PC-9 (cell line): ENCODE results near the gene SV2C. TPM values are rescaled to one million over a fixed set of nuclear protein-coding genes. Genes with fewer than 3 reads are reported as not detected.
A peak's percentile ranks its signal among the peaks of the same experiment; 100 is the strongest.

Source experiments
- BruUV-seq: library from RNA; stranded (reverse); fragments of 400-500 nt; replicated peaks from 2 replicates; lab custom pipeline; 2021; lab: Mats Ljungman, UMichigan
- CTCF ChIA-PET: fragments of 300-600 bp; sonication (Branson Sonifier 250); formaldehyde crosslinking; loops from one replicate; lab custom pipeline; 2022; ENCODE audit warnings: antibody characterized with exemption; lab: Charles Lee
- POLR2A ChIA-PET: fragments of 300-600 bp; sonication (Branson Sonifier 250); formaldehyde crosslinking; loops from one replicate; lab custom pipeline; 2022; ENCODE audit warnings: antibody characterized with exemption; ENCODE audit not compliant: unreplicated experiment; lab: Charles Lee
- DNase-seq, 2 experiments: peaks; one replicate each; pipeline versions ENCODE4 v3.0.0 to v3.0.0-alpha.2; 2015 to 2022; ENCODE audit warnings: mixed read lengths in 1 of 2
- H2AFZ ChIP-seq: fragments of 200-600 bp; sonication (generic); 2 replicates; pipeline ENCODE4 v1.8.1; 2017; ENCODE audit warnings: antibody characterized with exemption
- H3F3A ChIP-seq: fragments of 200-600 bp; sonication (generic); 2 replicates; pipeline ENCODE4 v1.8.1; 2017; ENCODE audit warnings: antibody characterized with exemption, mild to moderate bottlenecking, low read depth; ENCODE audit not compliant: insufficient read depth
- H3K27ac ChIP-seq: fragments of 200-600 bp; sonication (generic); 2 replicates; pipeline ENCODE4 v1.6.1; 2016; ENCODE audit warnings: mixed run types
- H3K27me3 ChIP-seq: fragments of 200-600 bp; sonication (generic); 2 replicates; pipeline ENCODE4 v1.6.1; 2016; ENCODE audit warnings: low read depth, mixed run types; ENCODE audit not compliant: insufficient read depth
- H3K36me3 ChIP-seq: fragments of 200-600 bp; sonication (generic); 2 replicates; pipeline ENCODE4 v1.6.1; 2016; ENCODE audit warnings: low read depth, mixed run types
- H3K4me1 ChIP-seq: fragments of 200-600 bp; sonication (generic); replicated peaks from 2 replicates; pipeline ENCODE4 v1.6.1; 2016; ENCODE audit warnings: mixed run types; ENCODE audit not compliant: insufficient read depth
- H3K4me2 ChIP-seq: fragments of 200-600 bp; sonication (generic); 2 replicates; pipeline ENCODE4 v1.6.1; 2017; ENCODE audit warnings: mixed run types
- H3K4me3 ChIP-seq: fragments of 200-600 bp; sonication (generic); 2 replicates; pipeline ENCODE4 v1.6.1; 2016; ENCODE audit warnings: mixed run types
- H3K79me2 ChIP-seq: fragments of 200-600 bp; sonication (generic); 2 replicates; pipeline ENCODE4 v1.6.1; 2017; ENCODE audit warnings: low read depth, mixed run types
- H3K9me2 ChIP-seq: fragments of 200-600 bp; sonication (generic); 2 replicates; pipeline ENCODE4 v1.8.1; 2017; ENCODE audit warnings: mild to moderate bottlenecking; ENCODE audit not compliant: insufficient read depth
- H3K9me3 ChIP-seq: fragments of 200-600 bp; sonication (generic); 2 replicates; pipeline ENCODE4 v1.8.1; 2016; ENCODE audit warnings: low read depth; ENCODE audit not compliant: insufficient read depth
- H4K20me1 ChIP-seq: fragments of 200-600 bp; sonication (generic); 2 replicates; pipeline ENCODE4 v1.8.1; 2017; ENCODE audit not compliant: insufficient read depth
- CTCF ChIP-seq: fragments of 200-600 bp; sonication (generic); conservative IDR thresholded peaks from 2 replicates; pipeline ENCODE4 v1.6.1; 2017; ENCODE audit warnings: mixed run types, antibody characterized with exemption, mild to moderate bottlenecking, moderate library complexity
- EZH2 ChIP-seq: fragments of 200-600 bp; sonication (generic); IDR thresholded peaks from 2 replicates; pipeline ENCODE4 v1.8.0; 2017; ENCODE audit warnings: antibody characterized with exemption, low read depth
- intact Hi-C: fragments of 100-400 bp; cut with micrococcal nuclease; formaldehyde crosslinking; loops from one replicate; pipeline ENCODE4 v1.10.0; 2022; ENCODE audit not compliant: unreplicated experiment
- total RNA-seq: library from RNA; stranded (reverse); gene quantifications from 2 replicates; pipeline ENCODE4 v1.2.3, GENCODE V29; 2021

Gene SV2C
- total RNA-seq, 1 experiment from 2014 or later, result not detected

GRCh38 chr5:76290321-76290757 lies 207.2 kb downstream of the SV2C start:
- H3K4me1 ChIP-seq, result peaks cover 17% of the 10 kb centered on the region
- ChIA-PET CTCF (no interaction called here), POLR2A (no interaction called here)
- H2AFZ ChIP-seq, result no peak overlapping the region; the same call in 1 of the 2 replicates
- H3K9me3 ChIP-seq, result no peaks in the 10 kb centered on the region
- peak overlapping the region; percentile 38 for H3K4me2 ChIP-seq
- no TSS peak for BruUV-seq
- intact Hi-C loops, result no loop called here
- DNase-seq, result peak in 1 of 2 experiments; percentile 76
- no peaks in the 10 kb centered on the region for H4K20me1 ChIP-seq
- no peak overlapping the region for H3K4me3 ChIP-seq
- H3K36me3 ChIP-seq, result no peaks in the 10 kb centered on the region
- peak overlapping the region; percentile 24; the same call in 1 of the 2 replicates for H3K27ac ChIP-seq
- no peaks in the 10 kb centered on the region for H3K27me3 ChIP-seq
- no peaks in the 10 kb centered on the region for H3K9me2 ChIP-seq
- H3F3A ChIP-seq, result 0 out of 2 replicates have a peak, but pooled peaks cover 5% of the 10 kb centered on the region
- TF ChIP-seq CTCF, result no peak
- no peak for TF ChIP-seq EZH2
- no peaks in the 10 kb centered on the region for H3K79me2 ChIP-seq

DNA sequence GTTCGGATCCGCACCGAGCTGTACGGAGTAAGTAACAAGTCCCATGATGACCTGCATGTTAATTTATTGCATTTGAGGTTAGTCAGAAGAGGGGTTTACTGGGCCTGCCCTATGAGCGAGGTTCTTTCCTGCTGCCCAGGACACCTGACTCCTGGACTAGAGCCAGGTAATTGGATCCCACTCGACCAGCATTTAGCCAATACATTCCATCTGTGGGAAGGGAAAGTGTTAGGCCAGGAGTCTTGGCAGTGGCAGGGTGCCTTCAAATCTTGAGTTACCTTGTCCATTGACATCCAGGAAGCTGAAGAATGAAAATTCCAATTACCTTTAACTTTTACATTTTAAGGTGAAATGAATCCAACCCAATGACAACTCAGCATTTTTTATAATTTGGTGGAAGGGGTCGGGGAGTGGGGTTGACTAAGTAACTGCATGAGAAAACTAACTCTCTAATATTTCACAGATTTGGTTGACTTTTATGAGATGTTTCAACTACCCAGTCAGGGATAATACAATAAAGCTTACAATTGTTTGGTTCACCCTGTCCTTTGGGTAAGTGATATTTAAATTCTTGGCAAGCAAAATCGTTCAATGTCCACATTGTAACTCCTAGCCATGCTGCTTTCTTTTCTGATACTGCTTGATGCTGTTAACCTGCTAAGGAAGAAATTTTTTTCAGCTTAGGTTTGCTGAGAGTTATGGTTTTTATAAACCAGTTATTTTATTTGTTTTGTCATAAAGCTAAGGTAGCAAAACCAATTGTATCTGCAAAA lies 208.3 kb downstream of the SV2C start:
- POLR2A ChIA-PET, result interaction anchor here (0.7 kb wide), 1 partner anchor 156 kb away, joined by 5 read pairs; no protein-coding TSS in a partner anchor
- H3K4me1 ChIP-seq, result peaks cover 17% of the 10 kb centered on the region
- no peak overlapping the region for H3K27ac ChIP-seq
- H3K9me2 ChIP-seq, result no peaks in the 10 kb centered on the region
- CTCF ChIA-PET, result no interaction called here
- no peak overlapping the region for H3K4me2 ChIP-seq
- 0 out of 2 replicates have a peak, but pooled peaks cover 5% of the 10 kb centered on the region for H3F3A ChIP-seq
- TF ChIP-seq EZH2 (no peak), CTCF (no peak)
- no TSS peak for BruUV-seq
- no peak overlapping the region for H2AFZ ChIP-seq
- H4K20me1 ChIP-seq, result no peaks in the 10 kb centered on the region
- no peaks in the 10 kb centered on the region for H3K36me3 ChIP-seq
- intact Hi-C loops, result no loop called here
- DNase-seq, result peak in 1 of 2 experiments; percentile 65
- no peaks in the 10 kb centered on the region for H3K9me3 ChIP-seq
- H3K79me2 ChIP-seq, result no peaks in the 10 kb centered on the region
- H3K4me3 ChIP-seq, result no peak overlapping the region
- H3K27me3 ChIP-seq, result no peaks in the 10 kb centered on the region

GRCh38 chr5:76292620-76293322 lies 209.6 kb downstream of the SV2C start:
- no peak for TF ChIP-seq EZH2
- no peak for TF ChIP-seq CTCF
- no TSS peak for BruUV-seq
- Histone ChIP-seq H3K79me2 (no peaks in the 10 kb centered on the region), H3F3A (0 out of 2 replicates have a peak, but pooled peaks cover 5% of the 10 kb centered on the region), H3K4me2 (no peak overlapping the region), H3K4me1 (peaks cover 17% of the 10 kb centered on the region), H3K4me3 (no peak overlapping the region), H3K27ac (no peak overlapping the region), H3K9me2 (no peaks in the 10 kb centered on the region), H3K36me3 (no peaks in the 10 kb centered on the region), H3K27me3 (no peaks in the 10 kb centered on the region), H3K9me3 (no peaks in the 10 kb centered on the region), H2AFZ (no peak overlapping the region), H4K20me1 (no peaks in the 10 kb centered on the region)
- ChIA-PET CTCF (no interaction called here), POLR2A (no interaction called here)
- no peak for DNase-seq
- intact Hi-C loops, result no loop called here
